WTC11 (cell line): ENCODE results near the gene RRP36. TPM values are rescaled to one million over a fixed set of nuclear protein-coding genes. Genes with fewer than 3 reads are reported as not detected.

ENCODE experiments used
- ATAC-seq: fragments of 200-7000 bp; cut with Tn5 transposase; 2 replicates; pipeline ENCODE4 v1.10.0; 2021; ENCODE audit warnings: mild to moderate bottlenecking, moderate library complexity
- CTCF ChIA-PET: fragments of 300-600 bp; sonication (Branson Sonifier 250); formaldehyde crosslinking; loops from one replicate; lab custom pipeline; 2021; ENCODE audit warnings: antibody characterized with exemption; lab: Charles Lee
- POLR2A ChIA-PET: fragments of 350-600 bp; sonication (Branson Sonifier 250); formaldehyde crosslinking; loops from one replicate; lab custom pipeline; 2021; ENCODE audit warnings: antibody characterized with exemption; lab: Charles Lee
- DNase-seq: peaks from one replicate; pipeline ENCODE4 v3.0.0; 2021; ENCODE audit warnings: low spot score
- H3K27ac Mint-ChIP-seq: 2 replicates; pipeline ENCODE4 v1.8.0; 2021; ENCODE audit warnings: mixed read lengths
- H3K27me3 Mint-ChIP-seq: 2 replicates; pipeline ENCODE4 v1.8.0; 2021; ENCODE audit warnings: low read depth, mild to moderate bottlenecking, moderate library complexity, mixed read lengths
- H3K36me3 Mint-ChIP-seq: 2 replicates; pipeline ENCODE4 v1.8.0; 2021; ENCODE audit warnings: mixed read lengths
- H3K4me1 Mint-ChIP-seq: 2 replicates; pipeline ENCODE4 v1.8.0; 2022; ENCODE audit warnings: mixed read lengths
- H3K4me3 Mint-ChIP-seq: 2 replicates; pipeline ENCODE4 v1.8.0; 2021; ENCODE audit warnings: mild to moderate bottlenecking, moderate library complexity, mixed read lengths
- H3K9me3 Mint-ChIP-seq: 2 replicates; pipeline ENCODE4 v1.8.0; 2021; ENCODE audit warnings: mixed read lengths
- CBFB ChIP-seq: sonication (generic); formaldehyde crosslinking; IDR thresholded peaks from 2 replicates; pipeline ENCODE4 v1.8.1; 2022; ENCODE audit warnings: mild to moderate bottlenecking, low read depth, missing genetic modification reagents
- ELF4 ChIP-seq: sonication (generic); formaldehyde crosslinking; IDR thresholded peaks from 2 replicates; pipeline ENCODE4 v1.8.1; 2022; ENCODE audit warnings: low read depth, mild to moderate bottlenecking, moderate library complexity, missing genetic modification reagents
- ETV6 ChIP-seq: sonication (generic); formaldehyde crosslinking; IDR thresholded peaks from 2 replicates; pipeline ENCODE4 v1.8.1; 2022; ENCODE audit warnings: mild to moderate bottlenecking, missing genetic modification reagents
- NFE2L1 ChIP-seq: sonication (generic); formaldehyde crosslinking; IDR thresholded peaks from 2 replicates; pipeline ENCODE4 v1.8.1; 2023; ENCODE audit warnings: missing genetic modification reagents
- NR2C2 ChIP-seq: sonication (generic); formaldehyde crosslinking; IDR thresholded peaks from 2 replicates; pipeline ENCODE4 v1.8.0; 2022; ENCODE audit warnings: mild to moderate bottlenecking, missing genetic modification reagents
- SMAD4 ChIP-seq: sonication (generic); formaldehyde crosslinking; IDR thresholded peaks from 2 replicates; pipeline ENCODE4 v1.8.0; 2022; ENCODE audit warnings: mild to moderate bottlenecking, missing genetic modification reagents
- SP1 ChIP-seq: sonication (generic); formaldehyde crosslinking; conservative IDR thresholded peaks from 2 replicates; pipeline ENCODE4 v1.8.1; 2022; ENCODE audit warnings: missing genetic modification reagents
- TCF7 ChIP-seq: sonication (generic); formaldehyde crosslinking; IDR thresholded peaks from 2 replicates; pipeline ENCODE4 v1.8.0; 2022; ENCODE audit warnings: mild to moderate bottlenecking, low read depth, missing genetic modification reagents, moderate library complexity
- ZNF121 ChIP-seq: sonication (generic); formaldehyde crosslinking; IDR thresholded peaks from 2 replicates; pipeline ENCODE4 v1.8.0; 2023; ENCODE audit warnings: missing genetic modification reagents
- ZNF423 ChIP-seq: fragments of 250-450 bp; sonication (Bioruptor Pico); IDR thresholded peaks from 2 replicates; pipeline ENCODE4 v2.1.2; 2022; ENCODE audit warnings: mild to moderate bottlenecking, moderate library complexity
- total RNA-seq: library from RNA; stranded (reverse); gene quantifications from 3 replicates; pipeline ENCODE4 v1.2.3, GENCODE V29; 2021
- TF ChIP-seq, protein P1 (sequence below): fragments of 250-450 bp; sonication (Bioruptor Pico); IDR thresholded peaks from 2 replicates; pipeline ENCODE4 v1.9.0; 2021; ENCODE audit warnings: moderate library complexity, mild to moderate bottlenecking, inconsistent platforms, borderline replicate concordance
- TF ChIP-seq, protein P2 (sequence below): fragments of 250-450 bp; sonication (Bioruptor Pico); IDR thresholded peaks from 2 replicates; pipeline ENCODE4 v1.8.0; 2021; ENCODE audit warnings: mild to moderate bottlenecking
- TF ChIP-seq, protein P3 (sequence below): fragments of 250-450 bp; sonication (Bioruptor Pico); IDR thresholded peaks from 2 replicates; pipeline ENCODE4 v2.1.2; 2022; ENCODE audit warnings: mild to moderate bottlenecking, moderate library complexity
- TF ChIP-seq, protein P4 (sequence below): sonication (generic); formaldehyde crosslinking; IDR thresholded peaks from 2 replicates; pipeline ENCODE4 v1.8.1; 2023; ENCODE audit warnings: mild to moderate bottlenecking, moderate library complexity, missing genetic modification reagents
- TF ChIP-seq, protein P5 (sequence below): sonication (generic); formaldehyde crosslinking; IDR thresholded peaks from 2 replicates; pipeline ENCODE4 v1.8.0; 2023; ENCODE audit warnings: missing genetic modification reagents, mild to moderate bottlenecking, borderline replicate concordance

The RRP36 gene
- total RNA-seq, 1 experiment from 2014 or later, result 81.0 TPM

DNA sequence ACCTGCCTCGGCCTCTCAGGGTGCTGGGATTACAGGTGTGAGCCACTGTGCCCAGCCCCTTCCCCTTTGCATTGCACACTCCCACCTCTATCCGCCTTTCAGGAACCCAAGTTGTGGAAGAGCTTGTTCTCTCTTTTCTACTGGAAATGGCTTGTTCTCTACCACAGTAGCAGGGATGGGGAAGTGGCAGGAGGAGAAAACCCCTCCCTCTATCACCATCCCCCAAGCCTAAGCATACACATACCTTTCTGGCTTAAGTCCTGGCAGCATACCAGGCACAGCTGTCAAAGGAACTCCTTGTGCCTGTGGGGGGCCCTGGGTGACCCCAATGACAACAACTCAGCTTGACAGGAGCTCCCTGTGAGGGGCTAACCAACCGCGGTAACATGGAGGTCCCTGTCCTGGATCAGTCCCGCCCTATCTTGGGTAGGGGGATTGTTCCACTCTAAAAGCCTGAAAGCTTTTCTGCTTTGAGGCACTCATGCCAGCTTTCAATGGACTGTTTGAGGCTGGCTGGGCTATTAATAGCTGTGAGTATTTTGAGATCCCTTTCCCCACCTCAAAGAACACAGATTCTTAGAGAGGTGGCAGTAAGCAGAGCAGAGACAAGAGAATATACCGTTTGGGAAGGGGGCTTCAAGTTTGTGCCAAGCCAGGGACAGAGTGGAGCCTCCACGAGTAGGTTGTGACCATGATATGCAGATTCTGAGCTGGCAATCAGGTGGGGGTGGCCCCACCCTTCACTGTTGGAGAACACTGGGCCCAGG is 5.1 kb upstream of the RRP36 start (continued):
- TF ChIP-seq, protein P1, sequence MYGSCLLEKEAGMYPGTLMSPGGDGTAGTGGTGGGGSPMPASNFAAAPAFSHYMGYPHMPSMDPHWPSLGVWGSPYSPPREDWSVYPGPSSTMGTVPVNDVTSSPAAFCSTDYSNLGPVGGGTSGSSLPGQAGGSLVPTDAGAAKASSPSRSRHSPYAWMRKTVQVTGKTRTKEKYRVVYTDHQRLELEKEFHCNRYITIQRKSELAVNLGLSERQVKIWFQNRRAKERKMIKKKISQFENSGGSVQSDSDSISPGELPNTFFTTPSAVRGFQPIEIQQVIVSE (CRISPR knock-in tag), result no peak
- TF ChIP-seq NR2C2, result no peak
- TF ChIP-seq ZNF121, result no peak
- TF ChIP-seq ETV6 (CRISPR knock-in tag), result no peak
- TF ChIP-seq, protein P2, sequence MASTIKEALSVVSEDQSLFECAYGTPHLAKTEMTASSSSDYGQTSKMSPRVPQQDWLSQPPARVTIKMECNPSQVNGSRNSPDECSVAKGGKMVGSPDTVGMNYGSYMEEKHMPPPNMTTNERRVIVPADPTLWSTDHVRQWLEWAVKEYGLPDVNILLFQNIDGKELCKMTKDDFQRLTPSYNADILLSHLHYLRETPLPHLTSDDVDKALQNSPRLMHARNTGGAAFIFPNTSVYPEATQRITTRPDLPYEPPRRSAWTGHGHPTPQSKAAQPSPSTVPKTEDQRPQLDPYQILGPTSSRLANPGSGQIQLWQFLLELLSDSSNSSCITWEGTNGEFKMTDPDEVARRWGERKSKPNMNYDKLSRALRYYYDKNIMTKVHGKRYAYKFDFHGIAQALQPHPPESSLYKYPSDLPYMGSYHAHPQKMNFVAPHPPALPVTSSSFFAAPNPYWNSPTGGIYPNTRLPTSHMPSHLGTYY (CRISPR knock-in tag), result no peak
- no peak for TF ChIP-seq SMAD4 (CRISPR knock-in tag)
- no peak for TF ChIP-seq ELF4 (CRISPR knock-in tag)
- no peak for TF ChIP-seq TCF7 (CRISPR knock-in tag)
- TF ChIP-seq, protein P3, sequence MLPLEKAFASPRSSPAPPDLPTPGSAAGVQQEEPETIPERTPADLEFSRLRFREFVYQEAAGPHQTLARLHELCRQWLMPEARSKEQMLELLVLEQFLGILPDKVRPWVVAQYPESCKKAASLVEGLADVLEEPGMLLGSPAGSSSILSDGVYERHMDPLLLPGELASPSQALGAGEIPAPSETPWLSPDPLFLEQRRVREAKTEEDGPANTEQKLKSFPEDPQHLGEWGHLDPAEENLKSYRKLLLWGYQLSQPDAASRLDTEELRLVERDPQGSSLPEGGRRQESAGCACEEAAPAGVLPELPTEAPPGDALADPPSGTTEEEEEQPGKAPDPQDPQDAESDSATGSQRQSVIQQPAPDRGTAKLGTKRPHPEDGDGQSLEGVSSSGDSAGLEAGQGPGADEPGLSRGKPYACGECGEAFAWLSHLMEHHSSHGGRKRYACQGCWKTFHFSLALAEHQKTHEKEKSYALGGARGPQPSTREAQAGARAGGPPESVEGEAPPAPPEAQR (CRISPR knock-in tag), result no peak
- TF ChIP-seq, protein P4, sequence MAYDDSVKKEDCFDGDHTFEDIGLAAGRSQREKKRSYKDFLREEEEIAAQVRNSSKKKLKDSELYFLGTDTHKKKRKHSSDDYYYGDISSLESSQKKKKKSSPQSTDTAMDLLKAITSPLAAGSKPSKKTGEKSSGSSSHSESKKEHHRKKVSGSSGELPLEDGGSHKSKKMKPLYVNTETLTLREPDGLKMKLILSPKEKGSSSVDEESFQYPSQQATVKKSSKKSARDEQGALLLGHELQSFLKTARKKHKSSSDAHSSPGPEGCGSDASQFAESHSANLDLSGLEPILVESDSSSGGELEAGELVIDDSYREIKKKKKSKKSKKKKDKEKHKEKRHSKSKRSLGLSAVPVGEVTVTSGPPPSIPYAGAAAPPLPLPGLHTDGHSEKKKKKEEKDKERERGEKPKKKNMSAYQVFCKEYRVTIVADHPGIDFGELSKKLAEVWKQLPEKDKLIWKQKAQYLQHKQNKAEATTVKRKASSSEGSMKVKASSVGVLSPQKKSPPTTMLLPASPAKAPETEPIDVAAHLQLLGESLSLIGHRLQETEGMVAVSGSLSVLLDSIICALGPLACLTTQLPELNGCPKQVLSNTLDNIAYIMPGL (CRISPR knock-in tag), result no peak
- TF ChIP-seq SP1 (CRISPR knock-in tag), result no peak
- TF ChIP-seq NFE2L1 (CRISPR knock-in tag), result no peak

DNA sequence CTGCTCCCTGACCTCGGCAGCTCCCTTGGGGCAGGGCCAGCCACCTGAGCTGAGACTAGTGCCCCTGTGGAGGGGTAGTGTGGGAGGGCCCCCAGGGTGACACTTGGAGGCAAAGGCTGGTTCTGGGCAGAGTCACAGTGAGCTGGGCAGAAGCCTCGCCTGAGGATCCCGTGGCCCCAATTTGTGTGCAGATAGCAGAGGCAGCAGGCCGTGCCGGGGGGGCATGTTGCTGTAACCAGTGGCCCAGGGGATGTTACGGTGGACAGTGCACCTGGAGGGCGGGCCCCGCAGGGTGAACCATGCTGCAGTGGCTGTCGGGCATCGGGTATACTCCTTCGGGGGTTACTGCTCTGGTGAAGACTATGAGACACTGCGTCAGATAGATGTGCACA is 4.5 kb upstream of the RRP36 start:
- CTCF ChIA-PET, result interaction anchor here (0.8 kb wide), 1 partner anchor 53 kb away, joined by 4 read pairs; no protein-coding TSS in a partner anchor
- peaks cover 35% of the 10 kb centered on the region for H3K36me3 Mint-ChIP-seq
- ATAC-seq, result no peak
- TF ChIP-seq, protein P5, sequence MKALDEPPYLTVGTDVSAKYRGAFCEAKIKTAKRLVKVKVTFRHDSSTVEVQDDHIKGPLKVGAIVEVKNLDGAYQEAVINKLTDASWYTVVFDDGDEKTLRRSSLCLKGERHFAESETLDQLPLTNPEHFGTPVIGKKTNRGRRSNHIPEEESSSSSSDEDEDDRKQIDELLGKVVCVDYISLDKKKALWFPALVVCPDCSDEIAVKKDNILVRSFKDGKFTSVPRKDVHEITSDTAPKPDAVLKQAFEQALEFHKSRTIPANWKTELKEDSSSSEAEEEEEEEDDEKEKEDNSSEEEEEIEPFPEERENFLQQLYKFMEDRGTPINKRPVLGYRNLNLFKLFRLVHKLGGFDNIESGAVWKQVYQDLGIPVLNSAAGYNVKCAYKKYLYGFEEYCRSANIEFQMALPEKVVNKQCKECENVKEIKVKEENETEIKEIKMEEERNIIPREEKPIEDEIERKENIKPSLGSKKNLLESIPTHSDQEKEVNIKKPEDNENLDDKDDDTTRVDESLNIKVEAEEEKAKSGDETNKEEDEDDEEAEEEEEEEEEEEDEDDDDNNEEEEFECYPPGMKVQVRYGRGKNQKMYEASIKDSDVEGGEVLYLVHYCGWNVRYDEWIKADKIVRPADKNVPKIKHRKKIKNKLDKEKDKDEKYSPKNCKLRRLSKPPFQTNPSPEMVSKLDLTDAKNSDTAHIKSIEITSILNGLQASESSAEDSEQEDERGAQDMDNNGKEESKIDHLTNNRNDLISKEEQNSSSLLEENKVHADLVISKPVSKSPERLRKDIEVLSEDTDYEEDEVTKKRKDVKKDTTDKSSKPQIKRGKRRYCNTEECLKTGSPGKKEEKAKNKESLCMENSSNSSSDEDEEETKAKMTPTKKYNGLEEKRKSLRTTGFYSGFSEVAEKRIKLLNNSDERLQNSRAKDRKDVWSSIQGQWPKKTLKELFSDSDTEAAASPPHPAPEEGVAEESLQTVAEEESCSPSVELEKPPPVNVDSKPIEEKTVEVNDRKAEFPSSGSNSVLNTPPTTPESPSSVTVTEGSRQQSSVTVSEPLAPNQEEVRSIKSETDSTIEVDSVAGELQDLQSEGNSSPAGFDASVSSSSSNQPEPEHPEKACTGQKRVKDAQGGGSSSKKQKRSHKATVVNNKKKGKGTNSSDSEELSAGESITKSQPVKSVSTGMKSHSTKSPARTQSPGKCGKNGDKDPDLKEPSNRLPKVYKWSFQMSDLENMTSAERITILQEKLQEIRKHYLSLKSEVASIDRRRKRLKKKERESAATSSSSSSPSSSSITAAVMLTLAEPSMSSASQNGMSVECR, result no peak
- TF ChIP-seq CBFB (CRISPR knock-in tag), result no peak
- no peak for TF ChIP-seq ZNF423 (CRISPR knock-in tag)
- H3K27me3 Mint-ChIP-seq, result no peaks in the 10 kb centered on the region
- no peaks in the 10 kb centered on the region for H3K9me3 Mint-ChIP-seq
- peaks cover 36% of the 10 kb centered on the region for H3K4me1 Mint-ChIP-seq
- no peak for DNase-seq
- POLR2A ChIA-PET, result no interaction called here
- no peak overlapping the region; the same call in 1 of the 2 replicates for H3K27ac Mint-ChIP-seq
- H3K4me3 Mint-ChIP-seq, result no peak overlapping the region
